Measurements from ENCODE around the gene TLE1.

The TLE1 gene

GRCh38 chr9:81588148-81588871 is 101.0 kb downstream of the TLE1 start:
- Histone ChIP-seq H3K9ac (ENCODE audit: low read depth, low read length) (no peak overlapping the region), H3K4me1 (ENCODE audit: insufficient read depth, low read length) (no peaks in the 10 kb centered on the region), H3K36me3 (ENCODE audit: insufficient read depth, low read length) (peaks cover 36% of the 10 kb centered on the region), H3K9me3 (ENCODE audit: control insufficient read depth, insufficient read depth, low read length) (no peaks in the 10 kb centered on the region)

DNA sequence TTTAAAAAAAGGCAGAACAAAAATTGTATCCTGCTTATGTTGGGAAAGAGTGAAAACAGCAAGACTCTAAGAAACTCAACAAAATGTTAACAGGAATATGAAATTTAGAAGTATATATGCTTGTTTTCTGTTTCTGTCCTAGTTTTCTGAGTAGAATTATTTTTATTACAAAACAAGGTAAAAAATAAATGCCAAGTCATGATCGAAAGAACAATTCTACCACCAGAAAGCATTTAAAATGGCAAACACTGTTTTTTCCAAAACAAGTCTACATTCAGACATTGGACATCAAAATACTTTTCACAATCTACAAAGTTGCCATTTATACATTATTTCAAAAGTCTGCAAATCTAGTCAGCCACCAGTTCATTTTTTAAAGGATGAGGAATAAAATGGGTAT is 102.6 kb downstream of the TLE1 start:
- Histone ChIP-seq H3K9ac (ENCODE audit: low read depth, low read length) (no peak overlapping the region), H3K36me3 (ENCODE audit: insufficient read depth, low read length) (peaks cover 27% of the 10 kb centered on the region), H3K4me1 (ENCODE audit: insufficient read depth, low read length) (no peaks in the 10 kb centered on the region)

GRCh38 chr9:81585191-81585763 is 104.1 kb downstream of the TLE1 start:
- peaks cover 30% of the 10 kb centered on the region for H3K36me3 ChIP-seq (ENCODE audit: insufficient read depth, low read length)
- H3K9me3 ChIP-seq (ENCODE audit: control insufficient read depth, insufficient read depth, low read length): no peaks in the 10 kb centered on the region
- H3K9ac ChIP-seq (ENCODE audit: low read depth, low read length): no peak overlapping the region
- no peaks in the 10 kb centered on the region for H3K4me1 ChIP-seq (ENCODE audit: insufficient read depth, low read length)

More for the DNA sequence above, 102.6 kb downstream of the TLE1 start:
- no peaks in the 10 kb centered on the region for H3K9me3 ChIP-seq (ENCODE audit: control insufficient read depth, insufficient read depth, low read length)

DNA sequence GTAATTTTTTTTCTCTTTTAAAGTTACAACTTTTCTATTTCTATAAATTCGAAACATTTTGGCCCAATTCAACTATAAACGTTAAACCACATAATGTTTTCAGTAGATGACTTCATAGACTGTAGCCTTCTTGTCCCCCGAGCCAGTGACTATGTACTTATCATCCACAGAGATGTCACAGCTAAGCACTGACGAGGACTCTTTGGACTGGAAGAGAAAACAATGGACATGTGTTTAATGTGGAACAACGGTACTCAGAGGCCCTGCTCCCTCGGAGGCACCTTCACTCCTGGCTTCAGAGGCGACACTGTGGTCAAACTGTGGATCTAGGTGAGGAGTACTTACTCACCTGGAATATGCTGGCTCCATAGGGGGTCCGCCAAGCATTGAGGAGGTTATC is 105.2 kb downstream of the TLE1 start:
- Histone ChIP-seq H3K9me3 (ENCODE audit: control insufficient read depth, insufficient read depth, low read length) (no peaks in the 10 kb centered on the region), H3K4me1 (ENCODE audit: insufficient read depth, low read length) (no peaks in the 10 kb centered on the region), H3K36me3 (ENCODE audit: insufficient read depth, low read length) (peaks cover 22% of the 10 kb centered on the region), H3K9ac (ENCODE audit: low read depth, low read length) (no peak overlapping the region)

GRCh38 chr9:81581986-81582385 is 107.4 kb downstream of the TLE1 start:
- Histone ChIP-seq H3K36me3 (ENCODE audit: insufficient read depth, low read length) (peaks cover 13% of the 10 kb centered on the region), H3K9me3 (ENCODE audit: control insufficient read depth, insufficient read depth, low read length) (no peaks in the 10 kb centered on the region), H3K4me1 (ENCODE audit: insufficient read depth, low read length) (no peaks in the 10 kb centered on the region), H3K9ac (ENCODE audit: low read depth, low read length) (no peak overlapping the region)

DNA sequence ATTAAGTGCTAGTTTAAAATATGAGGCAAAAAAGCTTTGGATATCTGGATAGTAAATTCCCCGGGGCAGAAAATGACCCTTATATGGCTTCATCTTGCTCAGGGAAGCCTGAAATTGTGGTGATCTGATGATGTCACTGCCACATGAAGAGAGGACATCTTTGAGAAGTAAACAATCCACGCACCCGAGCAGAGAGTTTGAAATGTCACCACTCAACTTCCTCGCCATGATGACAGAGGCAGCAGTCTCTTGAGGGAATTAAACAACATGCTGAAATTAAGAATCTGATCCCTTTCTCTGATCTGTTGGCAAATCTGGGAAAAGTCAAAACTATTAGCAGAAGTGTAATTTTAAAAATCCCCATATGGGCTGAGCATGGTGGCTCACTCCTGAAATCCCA is 110.0 kb downstream of the TLE1 start:
- Histone ChIP-seq H3K4me1 (ENCODE audit: insufficient read depth, low read length) (peaks cover 7% of the 10 kb centered on the region; the same call in 1 of the 2 replicates), H3K9ac (ENCODE audit: low read depth, low read length) (no peak overlapping the region), H3K36me3 (ENCODE audit: insufficient read depth, low read length) (peaks cover 8% of the 10 kb centered on the region; the same call in 1 of the 2 replicates)

GRCh38 chr9:81578606-81579005 is 110.7 kb downstream of the TLE1 start:
- H3K4me1 ChIP-seq (ENCODE audit: insufficient read depth, low read length): peaks cover 13% of the 10 kb centered on the region; the same call in 1 of the 2 replicates
- H3K36me3 ChIP-seq (ENCODE audit: insufficient read depth, low read length): peaks cover 3% of the 10 kb centered on the region; the same call in 1 of the 2 replicates
- H3K9me3 ChIP-seq (ENCODE audit: control insufficient read depth, insufficient read depth, low read length): no peaks in the 10 kb centered on the region
- no peak overlapping the region for H3K9ac ChIP-seq (ENCODE audit: low read depth, low read length)

More for the DNA sequence above, 110.0 kb downstream of the TLE1 start:
- H3K9me3 ChIP-seq (ENCODE audit: control insufficient read depth, insufficient read depth, low read length): no peaks in the 10 kb centered on the region

- H3K9ac ChIP-seq (ENCODE audit: low read depth, low read length): no peak overlapping the region
- H3K4me1 ChIP-seq (ENCODE audit: insufficient read depth, low read length): peaks cover 13% of the 10 kb centered on the region; the same call in 1 of the 2 replicates
- H3K9me3 ChIP-seq (ENCODE audit: control insufficient read depth, insufficient read depth, low read length): no peaks in the 10 kb centered on the region
- no peaks in the 10 kb centered on the region for H3K36me3 ChIP-seq (ENCODE audit: insufficient read depth, low read length)
Observed at GRCh38 chr9:81575956-81576355, 113.4 kb downstream of the TLE1 start.

- Histone ChIP-seq H3K36me3 (ENCODE audit: insufficient read depth, low read length) (no peaks in the 10 kb centered on the region), H3K9me3 (ENCODE audit: control insufficient read depth, insufficient read depth, low read length) (no peaks in the 10 kb centered on the region), H3K9ac (ENCODE audit: low read depth, low read length) (no peak overlapping the region), H3K4me1 (ENCODE audit: insufficient read depth, low read length) (peaks cover 13% of the 10 kb centered on the region; the same call in 1 of the 2 replicates)
Observed at GRCh38 chr9:81574405-81574804, 114.9 kb downstream of the TLE1 start.

DNA sequence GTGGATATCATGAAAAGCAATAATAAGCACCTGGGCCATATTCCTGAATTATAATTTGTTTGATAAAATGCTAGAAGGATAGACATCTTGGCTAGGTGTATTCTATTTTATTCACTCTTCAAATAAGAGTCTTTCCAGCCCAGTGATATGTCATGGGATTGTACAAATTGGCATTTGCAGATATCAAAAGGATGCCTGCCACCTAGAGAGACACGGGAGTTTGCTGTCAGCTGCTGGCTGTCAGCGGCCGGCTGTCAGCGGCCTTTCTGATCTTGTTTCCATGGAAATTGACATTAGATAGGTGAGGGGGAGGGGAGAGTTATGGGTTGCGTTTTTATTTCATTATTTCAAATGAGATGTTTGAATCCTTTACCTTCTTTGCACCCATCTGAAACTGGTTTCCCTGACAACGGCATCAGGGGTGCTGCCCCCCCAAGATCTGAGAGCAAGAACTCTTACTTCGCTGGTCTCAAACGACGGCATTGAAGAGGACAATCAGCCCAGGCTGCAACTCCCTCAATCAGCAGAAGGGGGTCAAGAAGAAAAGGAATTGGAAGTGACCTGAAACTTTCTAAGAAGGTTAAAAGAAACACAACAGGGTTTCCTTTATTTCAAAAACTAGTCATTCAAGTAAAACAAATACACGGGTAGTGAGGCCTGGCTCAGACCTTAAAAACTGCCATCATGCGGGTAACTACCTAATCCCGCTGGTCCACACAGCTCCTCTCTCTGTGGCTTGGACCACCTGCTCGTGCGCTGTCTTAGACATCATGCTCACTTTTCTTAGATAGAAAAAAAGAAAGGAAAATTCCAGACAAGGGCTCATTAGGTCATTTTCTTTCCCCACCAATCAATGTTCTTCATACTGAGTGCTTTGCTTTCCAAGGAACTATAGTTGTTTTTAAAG is 115.7 kb downstream of the TLE1 start:
- peaks cover 13% of the 10 kb centered on the region; the same call in 1 of the 2 replicates for H3K4me1 ChIP-seq (ENCODE audit: insufficient read depth, low read length)
- no peaks in the 10 kb centered on the region for H3K9me3 ChIP-seq (ENCODE audit: control insufficient read depth, insufficient read depth, low read length)
- H3K36me3 ChIP-seq (ENCODE audit: insufficient read depth, low read length): no peaks in the 10 kb centered on the region
- H3K9ac ChIP-seq (ENCODE audit: low read depth, low read length): no peak overlapping the region

GRCh38 chr9:81570083-81570482 is 119.3 kb downstream of the TLE1 start:
- Histone ChIP-seq H3K9me3 (ENCODE audit: control insufficient read depth, insufficient read depth, low read length) (no peaks in the 10 kb centered on the region), H3K4me1 (ENCODE audit: insufficient read depth, low read length) (peaks cover 15% of the 10 kb centered on the region), H3K36me3 (ENCODE audit: insufficient read depth, low read length) (no peaks in the 10 kb centered on the region), H3K9ac (ENCODE audit: low read depth, low read length) (no peak overlapping the region)

- H3K36me3 ChIP-seq (ENCODE audit: insufficient read depth, low read length): no peaks in the 10 kb centered on the region
- no peaks in the 10 kb centered on the region for H3K9me3 ChIP-seq (ENCODE audit: control insufficient read depth, insufficient read depth, low read length)
- peaks cover 8% of the 10 kb centered on the region; the same call in 1 of the 2 replicates for H3K4me1 ChIP-seq (ENCODE audit: insufficient read depth, low read length)
- no peak overlapping the region for H3K9ac ChIP-seq (ENCODE audit: low read depth, low read length)
Observed at GRCh38 chr9:81566074-81566698, 123.2 kb downstream of the TLE1 start.

DNA sequence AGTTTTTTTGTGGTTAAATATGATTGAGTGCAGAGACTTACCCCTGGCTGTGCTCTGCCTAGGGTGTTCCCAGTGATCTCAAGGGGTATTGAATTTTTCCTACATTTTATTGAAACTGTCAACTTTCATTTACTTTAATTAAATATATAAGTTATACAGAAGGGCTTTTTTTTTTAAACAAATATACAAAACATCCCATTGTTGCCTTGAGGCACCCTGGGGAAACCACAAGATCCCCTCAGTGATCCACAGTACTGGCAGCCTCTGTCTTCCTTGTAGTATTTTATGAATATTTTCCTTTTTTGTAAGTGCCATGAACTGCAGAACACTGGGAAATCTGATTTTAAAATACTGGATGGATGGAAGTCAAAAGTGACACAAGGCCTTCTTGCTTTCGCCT is 123.7 kb downstream of the TLE1 start:
- Histone ChIP-seq H3K9me3 (ENCODE audit: control insufficient read depth, insufficient read depth, low read length) (no peaks in the 10 kb centered on the region), H3K9ac (ENCODE audit: low read depth, low read length) (no peak overlapping the region), H3K4me1 (ENCODE audit: insufficient read depth, low read length) (peaks cover 8% of the 10 kb centered on the region; the same call in 1 of the 2 replicates), H3K36me3 (ENCODE audit: insufficient read depth, low read length) (no peaks in the 10 kb centered on the region)

- H3K36me3 ChIP-seq (ENCODE audit: insufficient read depth, low read length): no peaks in the 10 kb centered on the region
- H3K4me1 ChIP-seq (ENCODE audit: insufficient read depth, low read length): peaks cover 8% of the 10 kb centered on the region; the same call in 1 of the 2 replicates
- H3K9me3 ChIP-seq (ENCODE audit: control insufficient read depth, insufficient read depth, low read length): no peaks in the 10 kb centered on the region
- no peak overlapping the region for H3K9ac ChIP-seq (ENCODE audit: low read depth, low read length)
Observed at GRCh38 chr9:81565144-81565543, 124.2 kb downstream of the TLE1 start.
